SK-N-SH treated with all-trans-retinoic acid at 6 μM for 48 hours (cell line): ENCODE data around the gene GMPS.

Source experiments
- CSDC2 ChIP-seq: fragments of 250-450 bp; sonication (Bioruptor Pico); IDR thresholded peaks from 2 replicates; pipeline ENCODE4 v1.5.0; 2020; ENCODE audit warnings: mild to moderate bottlenecking, moderate library complexity
- RARB ChIP-seq: fragments of 250-450 bp; sonication (Bioruptor Pico); IDR thresholded peaks from 2 replicates; pipeline ENCODE4 v1.8.0; 2021; ENCODE audit warnings: mild to moderate bottlenecking, moderate library complexity
- TCF4 ChIP-seq: fragments of 250-450 bp; sonication (Bioruptor Pico); IDR thresholded peaks from 2 replicates; pipeline ENCODE4 v1.8.0; 2021; ENCODE audit warnings: mild to moderate bottlenecking, moderate library complexity, borderline replicate concordance
- ZFP3 ChIP-seq: fragments of 250-450 bp; sonication (Bioruptor Pico); IDR thresholded peaks from 2 replicates; pipeline ENCODE4 v1.5.0; 2020; ENCODE audit warnings: mild to moderate bottlenecking, moderate library complexity
- ZFP30 ChIP-seq: fragments of 450-650 bp; formaldehyde crosslinking; IDR thresholded peaks from 2 replicates; pipeline ENCODE4 v1.5.0; 2022; ENCODE audit warnings: mild to moderate bottlenecking, moderate library complexity
- ZNF8 ChIP-seq: fragments of 450-650 bp; formaldehyde crosslinking; IDR thresholded peaks from 2 replicates; pipeline ENCODE4 v1.5.0; 2020; ENCODE audit warnings: mild to moderate bottlenecking, moderate library complexity
- TF ChIP-seq, protein P1 (sequence below): fragments of 250-450 bp; sonication (Bioruptor Pico); IDR thresholded peaks from 2 replicates; pipeline ENCODE4 v1.5.1; 2020; ENCODE audit warnings: low read depth, mild to moderate bottlenecking, moderate library complexity

DNA sequence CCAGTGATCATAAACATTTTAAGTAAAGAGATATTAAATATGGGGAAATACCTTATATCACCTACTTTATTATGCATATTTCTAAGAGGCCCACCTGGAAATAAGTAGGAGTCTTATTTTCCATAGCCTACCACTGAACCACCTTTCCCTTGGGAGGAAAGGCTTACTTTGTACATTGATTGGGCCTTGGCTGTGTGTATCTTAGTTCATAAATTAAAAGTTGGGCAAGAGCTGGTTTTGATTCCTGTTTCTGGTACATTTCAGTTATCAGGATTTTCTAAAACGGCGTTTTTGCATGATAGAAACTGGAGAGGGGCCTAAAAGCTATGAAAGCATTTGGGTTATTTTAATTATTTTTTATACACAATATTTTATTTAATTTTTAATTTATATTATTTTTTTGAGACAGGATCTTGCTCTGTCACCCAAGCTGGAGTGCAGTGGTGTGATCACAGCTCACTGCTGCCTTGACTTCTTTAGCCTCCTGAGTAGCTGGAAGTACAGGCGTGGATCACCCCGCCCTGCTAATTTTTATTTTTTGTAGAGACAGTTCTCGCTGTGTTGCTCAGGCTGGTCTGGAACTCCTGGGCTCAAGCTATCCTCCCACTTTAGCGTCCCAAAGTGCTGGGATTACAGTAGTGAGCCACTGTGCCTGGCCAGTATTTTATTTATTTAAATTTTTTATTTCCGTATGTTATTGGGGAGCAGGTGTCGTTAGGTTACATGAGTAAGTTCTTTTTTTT, 2.6 kb downstream of the GMPS start:
- TF ChIP-seq ZFP30 (CRISPR knock-in tag) (no peak), ZNF8 (CRISPR knock-in tag) (no peak), TCF4 (CRISPR knock-in tag) (no peak), RARB (CRISPR knock-in tag) (no peak), ZFP3 (no peak), CSDC2 (CRISPR knock-in tag) (no peak)
- TF ChIP-seq, protein P1, sequence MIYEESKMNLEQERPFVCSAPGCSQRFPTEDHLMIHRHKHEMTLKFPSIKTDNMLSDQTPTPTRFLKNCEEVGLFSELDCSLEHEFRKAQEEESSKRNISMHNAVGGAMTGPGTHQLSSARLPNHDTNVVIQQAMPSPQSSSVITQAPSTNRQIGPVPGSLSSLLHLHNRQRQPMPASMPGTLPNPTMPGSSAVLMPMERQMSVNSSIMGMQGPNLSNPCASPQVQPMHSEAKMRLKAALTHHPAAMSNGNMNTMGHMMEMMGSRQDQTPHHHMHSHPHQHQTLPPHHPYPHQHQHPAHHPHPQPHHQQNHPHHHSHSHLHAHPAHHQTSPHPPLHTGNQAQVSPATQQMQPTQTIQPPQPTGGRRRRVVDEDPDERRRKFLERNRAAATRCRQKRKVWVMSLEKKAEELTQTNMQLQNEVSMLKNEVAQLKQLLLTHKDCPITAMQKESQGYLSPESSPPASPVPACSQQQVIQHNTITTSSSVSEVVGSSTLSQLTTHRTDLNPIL (CRISPR knock-in tag), result no peak
